KOPT-K1 (cell line): Measurements from ENCODE around the gene NEK3.

Experiments
- H3K27ac ChIP-seq: fragments of 200-600 bp; sonication (generic); 2 replicates; pipeline ENCODE4 v1.5.1; 2016; ENCODE audit warnings: antibody characterized with exemption, mild to moderate bottlenecking, low read depth, low read length; ENCODE audit not compliant: poor library complexity, severe bottlenecking
- H3K36me3 ChIP-seq: fragments of 200-600 bp; sonication (generic); 2 replicates; pipeline ENCODE4 v1.5.1; 2017; ENCODE audit warnings: antibody characterized with exemption, mild to moderate bottlenecking, low read length, moderate library complexity; ENCODE audit not compliant: insufficient read depth
- H3K9me3 ChIP-seq: fragments of 200-600 bp; sonication (generic); 2 replicates; pipeline ENCODE4 v1.5.1; 2017; ENCODE audit warnings: antibody characterized with exemption, low read length, mild to moderate bottlenecking; ENCODE audit not compliant: insufficient read depth, poor library complexity, severe bottlenecking

NEK3 gene

GRCh38 chr13:52158629-52159158, 703 bp downstream of the NEK3 start:
- H3K27ac ChIP-seq = no peak overlapping the region
- no peaks in the 10 kb centered on the region for H3K9me3 ChIP-seq
- H3K36me3 ChIP-seq = no peaks in the 10 kb centered on the region

- no peak overlapping the region for H3K27ac ChIP-seq
- H3K36me3 ChIP-seq = no peaks in the 10 kb centered on the region
- H3K9me3 ChIP-seq = no peaks in the 10 kb centered on the region
Measured at GRCh38 chr13:52156724-52157261, 2.6 kb downstream of the NEK3 start.

- Histone ChIP-seq H3K27ac (no peak overlapping the region), H3K36me3 (no peaks in the 10 kb centered on the region), H3K9me3 (no peaks in the 10 kb centered on the region)
Measured at GRCh38 chr13:52155177-52155576, 4.2 kb downstream of the NEK3 start.

- Histone ChIP-seq H3K36me3 (no peaks in the 10 kb centered on the region), H3K27ac (no peak overlapping the region), H3K9me3 (no peaks in the 10 kb centered on the region)
Measured at GRCh38 chr13:52147225-52147624, 12.2 kb downstream of the NEK3 start.

- H3K27ac ChIP-seq = no peak overlapping the region
- no peaks in the 10 kb centered on the region for H3K36me3 ChIP-seq
- H3K9me3 ChIP-seq = no peaks in the 10 kb centered on the region
Measured at GRCh38 chr13:52141299-52141698, 18.1 kb downstream of the NEK3 start.

- Histone ChIP-seq H3K27ac (no peak overlapping the region), H3K36me3 (no peaks in the 10 kb centered on the region), H3K9me3 (no peaks in the 10 kb centered on the region)
Measured at GRCh38 chr13:52137489-52137888, 21.9 kb downstream of the NEK3 start.

- no peak overlapping the region for H3K27ac ChIP-seq
- H3K9me3 ChIP-seq = no peaks in the 10 kb centered on the region
- H3K36me3 ChIP-seq = no peaks in the 10 kb centered on the region
Measured at GRCh38 chr13:52136763-52137162, 22.6 kb downstream of the NEK3 start.

- Histone ChIP-seq H3K9me3 (no peaks in the 10 kb centered on the region), H3K36me3 (no peaks in the 10 kb centered on the region), H3K27ac (no peak overlapping the region)
Measured at GRCh38 chr13:52130641-52131040, 28.8 kb downstream of the NEK3 start.

- no peaks in the 10 kb centered on the region for H3K36me3 ChIP-seq
- H3K27ac ChIP-seq = no peak within 1 kb of the TSS
- H3K9me3 ChIP-seq = no peaks in the 10 kb centered on the region
Measured at GRCh38 chr13:52128714-52129700, 30.4 kb downstream of the NEK3 start, which contains the start of gene NEK5. Gene NEK5, minus strand, starts transcription at chr13:52129073. Its CDS starts 1,591 bp downstream, at chr13:52127482.

GRCh38 chr13:52127783-52128702, 31.4 kb downstream of the NEK3 start:
- no peaks in the 10 kb centered on the region for H3K9me3 ChIP-seq
- no peak overlapping the region for H3K27ac ChIP-seq
- H3K36me3 ChIP-seq = no peaks in the 10 kb centered on the region

- Histone ChIP-seq H3K9me3 (no peaks in the 10 kb centered on the region), H3K36me3 (no peaks in the 10 kb centered on the region), H3K27ac (no peak overlapping the region)
Measured at GRCh38 chr13:52127378-52127777, 32.0 kb downstream of the NEK3 start.

GRCh38 chr13:52125547-52125946, 33.9 kb downstream of the NEK3 start:
- H3K27ac ChIP-seq = no peak overlapping the region
- H3K36me3 ChIP-seq = no peaks in the 10 kb centered on the region
- H3K9me3 ChIP-seq = no peaks in the 10 kb centered on the region

- H3K27ac ChIP-seq = no peak overlapping the region
- H3K9me3 ChIP-seq = no peaks in the 10 kb centered on the region
- H3K36me3 ChIP-seq = no peaks in the 10 kb centered on the region
Measured at GRCh38 chr13:52118595-52118994, 40.8 kb downstream of the NEK3 start.

GRCh38 chr13:52118095-52118494, 41.3 kb downstream of the NEK3 start:
- H3K27ac ChIP-seq = no peak overlapping the region
- no peaks in the 10 kb centered on the region for H3K36me3 ChIP-seq
- H3K9me3 ChIP-seq = no peaks in the 10 kb centered on the region

GRCh38 chr13:52112591-52112990, 46.8 kb downstream of the NEK3 start:
- H3K27ac ChIP-seq = no peak overlapping the region
- H3K36me3 ChIP-seq = no peaks in the 10 kb centered on the region
- no peaks in the 10 kb centered on the region for H3K9me3 ChIP-seq
